GM18498 (cell line): ENCODE measurements around the gene KMT2C.
"Not testable (repeated sequence)": the region's sequence is repeated elsewhere in the genome, so short reads cannot be mapped to it uniquely, and the experiment has no call there.

Experiments used
- ATAC-seq: cut with Tn5 transposase; IDR thresholded peaks from one replicate; pipeline ENCODE4 v1.9.1; 2021; ENCODE audit warnings: mild to moderate bottlenecking, moderate library complexity; ENCODE audit not compliant: unreplicated experiment

Gene KMT2C

DNA sequence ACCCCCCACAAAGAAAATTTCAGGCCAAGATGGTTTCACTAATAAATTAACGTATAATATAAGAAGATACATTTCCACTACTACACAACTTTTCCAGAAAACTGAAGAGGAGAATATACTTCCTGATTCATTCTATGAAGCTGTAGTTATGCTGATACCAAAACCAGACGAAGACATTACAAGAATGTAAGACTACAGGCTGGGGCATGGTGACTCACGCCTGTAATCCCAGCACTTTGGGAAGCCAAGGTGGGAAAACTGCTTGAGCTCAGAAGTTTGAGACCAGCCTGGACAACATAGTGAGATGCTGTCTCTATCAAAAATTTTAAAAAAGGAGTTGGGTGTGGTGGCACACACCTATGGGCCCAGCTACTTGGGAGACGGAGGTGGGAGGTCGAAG, 201.4 kb downstream of the KMT2C start:
- ATAC-seq: not testable (repeated sequence)

DNA sequence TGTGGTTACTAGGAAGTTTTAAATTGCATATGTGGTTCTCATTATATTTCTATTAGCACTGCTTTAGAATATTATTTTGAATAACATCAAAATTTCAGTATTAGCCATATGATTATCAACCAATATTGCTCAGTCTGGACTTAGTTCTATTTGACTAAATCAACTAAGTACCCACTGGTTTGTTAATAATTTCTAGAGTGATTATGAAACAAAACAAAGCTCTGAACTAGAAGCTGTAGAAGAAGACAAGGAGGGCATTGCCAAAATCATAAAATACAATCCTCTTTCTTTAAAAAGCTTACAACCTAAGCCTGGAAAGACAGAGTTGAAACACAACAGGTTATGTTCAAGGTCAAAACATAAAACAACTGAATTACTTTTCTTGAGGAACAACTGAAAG, 204.7 kb downstream of the KMT2C start:
- no peak for ATAC-seq

DNA sequence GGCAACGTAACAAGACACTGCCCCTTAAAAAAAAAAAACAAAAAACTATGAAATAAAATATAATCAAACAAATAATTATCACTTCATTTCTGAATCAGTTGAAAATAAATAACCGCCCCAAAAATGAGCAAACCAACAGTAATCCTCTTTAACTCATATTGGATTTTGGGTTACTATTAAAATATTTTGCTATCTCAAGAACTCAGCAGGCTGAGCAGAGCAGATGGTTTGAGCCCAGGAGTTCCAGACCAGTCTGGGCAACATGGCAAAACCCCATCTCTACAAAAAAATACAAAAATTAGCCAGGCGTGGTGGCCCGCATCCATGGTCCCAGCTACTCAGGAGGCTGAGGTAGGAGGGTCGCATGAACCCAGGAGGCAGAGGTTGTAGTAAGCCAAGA, 216.2 kb downstream of the KMT2C start:
- not testable (repeated sequence) for ATAC-seq

DNA sequence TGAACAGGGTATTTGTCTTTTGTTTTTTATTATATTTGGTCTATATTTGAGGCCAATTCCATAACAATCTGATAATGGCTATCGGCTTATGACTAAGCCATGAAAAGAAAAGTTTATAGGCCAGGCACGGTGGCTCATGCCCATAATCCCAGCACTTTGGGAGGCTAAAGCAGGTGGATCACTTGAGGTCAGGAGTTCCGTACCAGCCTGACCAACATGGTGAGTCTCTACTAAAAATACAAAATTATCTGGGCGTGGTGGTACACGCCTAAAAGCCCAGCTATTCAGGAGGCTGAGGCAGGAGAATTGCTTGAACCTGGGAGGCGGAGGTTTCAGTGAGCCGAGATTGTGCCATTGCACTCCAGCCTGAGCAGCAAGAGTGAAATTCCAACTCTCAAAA, 227.0 kb downstream of the KMT2C start:
- ATAC-seq: not testable (repeated sequence)

DNA sequence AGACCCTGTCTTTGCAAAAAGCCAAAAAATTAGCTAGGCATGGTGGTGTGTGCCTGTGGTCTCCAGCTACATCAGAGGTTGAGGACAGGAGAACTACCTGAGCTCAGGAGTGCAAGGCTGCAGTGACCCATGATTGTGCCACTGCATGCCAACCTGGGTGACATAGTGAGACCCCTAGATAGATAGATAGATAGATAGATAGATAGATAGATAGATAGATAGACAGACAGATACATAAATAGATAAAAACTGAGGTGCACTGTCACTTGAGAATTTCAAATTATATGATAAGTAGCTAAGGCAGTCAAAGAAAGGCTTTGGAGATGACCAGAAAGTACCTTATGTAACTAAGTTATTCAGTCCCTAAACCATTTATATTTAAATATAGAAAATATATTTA, 231.4 kb downstream of the KMT2C start:
- not testable (repeated sequence) for ATAC-seq

DNA sequence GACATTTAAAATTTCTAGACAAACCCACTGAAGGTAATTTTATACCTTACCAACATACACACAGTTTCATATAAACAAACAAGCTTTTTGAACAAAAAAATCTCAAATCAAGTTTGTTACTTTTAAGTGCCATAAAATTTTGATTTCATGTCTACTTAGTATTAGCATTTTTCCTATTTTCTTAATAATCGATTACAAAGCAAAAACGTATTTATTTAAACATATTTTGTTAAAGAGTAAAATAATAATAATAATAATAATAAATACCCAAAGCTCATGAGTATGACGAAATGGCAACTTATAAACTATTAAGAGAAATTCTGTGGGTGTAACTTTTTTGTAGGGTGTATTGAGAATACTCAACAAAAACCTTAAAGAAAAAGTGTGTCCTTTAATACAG, 232.7 kb downstream of the KMT2C start:
- no peak for ATAC-seq

DNA sequence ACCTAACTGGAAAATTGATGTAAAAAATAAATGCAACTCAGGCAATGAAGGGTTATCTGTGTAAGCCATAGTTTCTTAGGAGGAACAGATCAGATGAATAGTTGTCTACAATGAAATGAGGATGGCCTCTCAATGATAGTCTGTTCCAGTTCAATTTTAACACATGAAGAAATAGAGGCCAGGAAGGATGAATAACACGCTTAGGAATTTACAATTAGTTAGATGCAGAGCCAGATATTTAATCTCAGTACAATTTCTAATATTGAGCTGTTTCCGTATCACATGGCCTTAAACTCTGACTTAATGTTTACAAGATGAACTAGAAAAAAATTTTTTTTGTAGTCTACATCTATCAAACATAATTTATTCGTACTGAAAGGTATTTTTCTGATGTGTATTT, 233.7 kb downstream of the KMT2C start:
- ATAC-seq: no peak

DNA sequence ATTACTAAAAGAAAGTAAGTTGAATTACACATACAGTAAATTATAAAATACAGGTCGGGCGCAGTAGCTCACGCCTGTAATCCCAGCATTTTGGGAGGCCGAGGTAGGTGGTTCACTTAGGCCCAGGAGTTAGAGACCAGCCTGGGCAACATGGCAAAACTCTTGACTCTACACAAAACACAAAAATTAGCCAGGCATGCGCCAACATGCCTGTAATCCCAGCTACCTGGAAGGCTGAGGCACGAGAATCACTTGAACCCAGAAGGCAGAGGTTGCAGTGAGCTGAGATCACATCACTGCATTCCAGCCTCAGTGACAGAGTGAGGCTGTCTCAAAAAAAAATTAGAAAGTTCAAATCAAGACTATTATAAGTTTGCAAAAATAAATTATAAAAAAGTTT, 235.4 kb downstream of the KMT2C start:
- ATAC-seq: no peak

DNA sequence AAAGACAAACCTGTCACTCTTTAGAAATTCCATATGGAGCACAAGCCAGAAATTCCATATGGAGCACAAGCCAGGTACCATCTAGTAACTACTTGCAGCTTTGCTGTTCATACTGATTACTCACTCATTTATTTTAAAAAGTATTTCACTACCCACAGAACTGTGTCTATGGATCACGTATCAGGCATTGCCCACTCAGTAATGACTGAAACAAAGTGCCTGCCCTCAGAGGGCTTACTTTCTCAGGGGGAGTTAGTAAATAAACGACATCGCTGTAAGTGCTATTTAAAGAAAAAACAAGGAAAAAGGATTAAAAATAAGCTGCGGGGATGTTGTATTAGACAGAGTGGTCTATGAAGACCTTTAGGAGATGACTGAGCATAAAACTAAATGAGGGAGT, 239.4 kb downstream of the KMT2C start:
- ATAC-seq: no peak

DNA sequence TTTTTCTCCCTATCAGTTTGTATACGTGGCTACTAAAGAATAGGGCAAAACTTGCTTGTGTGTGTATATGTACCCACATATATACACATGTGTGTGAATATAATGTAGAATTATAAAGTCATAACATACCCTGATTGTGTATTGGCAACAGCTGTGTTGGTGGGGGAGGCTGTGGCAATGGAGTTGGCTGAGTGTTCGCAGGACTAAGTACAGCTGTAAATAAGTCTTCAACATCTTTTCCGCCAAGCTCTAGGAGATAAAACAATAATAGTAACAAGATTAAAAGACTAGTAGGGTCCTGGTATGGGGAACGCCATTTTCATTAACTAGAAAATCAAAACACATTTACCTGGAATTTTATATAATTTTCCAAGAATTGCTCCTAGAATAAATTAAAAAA, 241.9 kb downstream of the KMT2C start:
- ATAC-seq: no peak

DNA sequence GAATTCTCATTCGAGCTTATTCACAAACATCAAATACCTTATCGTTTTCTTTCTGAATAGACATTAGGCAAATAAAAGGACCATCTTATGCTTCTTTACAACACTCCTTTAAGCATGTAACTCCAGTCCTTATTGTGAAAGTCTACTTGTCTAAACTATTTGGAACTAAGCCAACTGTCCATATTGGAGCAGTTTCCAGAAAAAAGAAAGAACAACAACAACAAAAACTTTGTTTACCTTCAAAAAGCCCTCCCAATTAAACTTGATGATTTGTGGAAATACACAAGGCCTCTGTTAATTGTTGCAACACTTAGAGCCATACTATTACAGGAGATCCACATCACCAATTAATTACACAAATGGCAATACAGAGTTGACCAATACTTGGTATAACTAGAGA, 246.7 kb downstream of the KMT2C start:
- no peak for ATAC-seq

DNA sequence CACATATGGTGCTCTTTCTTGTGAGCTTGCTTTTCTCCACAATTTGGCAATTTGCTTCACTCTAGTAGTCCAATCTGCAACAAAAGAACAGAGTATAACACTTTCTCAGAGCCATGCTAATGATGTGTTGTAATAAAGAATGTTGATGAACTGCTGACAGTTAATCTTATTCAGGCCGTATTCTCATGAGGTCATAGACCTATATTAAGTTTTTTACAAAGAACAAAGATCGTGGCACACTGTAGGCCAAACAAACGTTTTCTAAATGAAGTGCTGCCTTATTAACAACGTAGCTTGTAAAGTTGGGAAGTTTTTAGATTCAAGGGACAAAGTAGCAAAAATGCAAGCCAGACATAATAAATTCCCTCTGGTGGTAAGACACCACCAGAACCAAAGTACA, 250.2 kb downstream of the KMT2C start:
- ATAC-seq: no peak

DNA sequence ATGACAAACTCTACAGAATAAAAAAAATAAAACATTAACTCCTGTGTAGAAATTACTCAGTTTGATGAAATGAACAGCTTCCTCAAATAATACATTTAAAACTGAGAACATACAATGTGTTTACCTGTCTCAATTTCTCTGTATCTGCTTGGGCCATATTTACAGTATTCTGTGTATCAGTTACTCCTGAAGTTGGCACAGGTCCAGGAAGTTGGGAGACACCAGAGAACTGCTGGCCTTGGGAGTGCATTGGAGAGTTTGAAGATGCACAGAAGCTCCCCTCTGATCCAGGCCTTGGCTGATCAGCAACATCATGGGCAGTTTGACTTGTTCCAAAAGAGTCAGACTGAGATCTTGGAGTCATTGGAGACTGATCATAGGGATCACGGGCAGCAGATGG, 255.2 kb downstream of the KMT2C start:
- no peak for ATAC-seq

DNA sequence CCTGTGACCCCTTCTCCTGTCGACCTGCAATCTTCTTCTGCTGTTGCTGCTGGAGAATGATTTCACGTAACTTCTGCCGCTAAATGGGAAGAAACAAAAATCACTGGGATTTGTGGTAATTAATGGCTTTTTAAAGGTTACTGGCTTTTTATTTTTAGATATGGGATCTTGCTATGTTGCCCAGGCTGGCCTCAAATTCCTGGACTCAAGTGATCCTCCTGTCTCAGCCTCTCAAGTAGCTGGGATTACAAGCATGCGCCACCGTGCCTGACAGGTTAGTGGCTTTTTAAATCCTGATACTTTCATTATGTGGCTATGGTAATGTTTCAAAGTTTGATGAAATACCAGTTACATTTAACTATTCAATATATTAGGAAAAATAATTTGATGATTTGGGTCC, 255.8 kb downstream of the KMT2C start:
- no peak for ATAC-seq

DNA sequence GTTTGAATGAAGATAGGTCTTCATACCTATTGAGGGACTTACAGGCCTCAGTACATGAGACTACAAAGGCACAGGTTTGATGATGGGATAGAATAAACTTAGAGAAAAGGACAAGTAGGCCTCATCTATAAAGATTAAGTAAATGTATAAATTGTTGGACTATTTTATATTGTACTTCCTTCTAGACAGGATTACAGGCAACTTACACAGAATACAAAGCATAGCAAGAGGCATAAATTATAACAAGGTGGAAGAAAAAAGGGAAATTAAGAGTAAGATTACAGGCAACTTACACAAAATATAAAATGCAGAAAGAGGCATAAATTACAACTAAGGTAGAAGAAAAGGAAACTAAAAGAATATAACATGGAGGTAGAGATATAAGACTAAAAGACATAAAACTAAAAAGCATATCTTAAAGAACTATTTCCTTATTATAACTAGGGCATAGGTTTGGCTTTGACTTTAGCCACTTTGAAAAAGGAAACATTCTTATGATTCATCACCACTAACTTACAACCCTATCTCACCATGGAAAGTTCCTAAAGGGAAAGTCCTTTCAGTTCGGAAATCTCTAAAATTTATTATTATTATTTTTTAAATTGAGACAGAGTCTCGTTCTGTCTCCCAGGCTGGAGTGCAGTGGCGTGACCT, 257.3 kb downstream of the KMT2C start:
- ATAC-seq: no peak

DNA sequence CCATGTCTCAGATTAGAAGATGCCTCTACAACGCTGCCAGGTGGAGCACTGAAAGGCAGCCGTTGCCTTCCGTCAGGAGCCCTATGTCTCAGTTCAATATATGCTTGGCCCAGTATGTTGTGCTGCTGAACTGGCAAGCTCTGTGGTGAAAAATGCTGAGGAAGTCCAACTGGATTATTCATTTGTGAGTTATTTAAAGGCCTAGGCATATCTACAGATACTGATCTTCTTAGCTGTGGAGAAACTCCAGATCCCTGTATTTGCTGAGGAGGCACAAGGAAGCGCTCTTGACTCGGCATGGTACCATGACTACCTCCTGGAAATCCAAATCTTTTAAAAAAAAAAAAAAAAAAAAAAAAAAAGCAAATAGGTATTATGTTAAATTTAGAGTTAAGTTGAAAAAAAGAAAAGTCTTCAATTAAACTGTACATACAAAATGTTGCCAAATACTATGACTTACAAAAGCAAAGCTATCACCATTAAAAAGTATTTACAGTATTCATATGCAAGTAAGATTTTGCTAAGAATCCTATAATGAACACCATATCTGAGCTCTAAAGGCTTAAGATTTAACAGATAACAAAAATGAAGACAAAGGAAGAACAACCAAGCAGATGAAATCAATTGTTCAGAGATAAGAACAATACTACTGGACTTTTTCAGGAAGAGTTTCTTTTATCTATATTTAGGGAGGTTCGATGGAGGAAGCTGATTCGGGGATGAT, 258.0 kb downstream of the KMT2C start:
- ATAC-seq: no peak

DNA sequence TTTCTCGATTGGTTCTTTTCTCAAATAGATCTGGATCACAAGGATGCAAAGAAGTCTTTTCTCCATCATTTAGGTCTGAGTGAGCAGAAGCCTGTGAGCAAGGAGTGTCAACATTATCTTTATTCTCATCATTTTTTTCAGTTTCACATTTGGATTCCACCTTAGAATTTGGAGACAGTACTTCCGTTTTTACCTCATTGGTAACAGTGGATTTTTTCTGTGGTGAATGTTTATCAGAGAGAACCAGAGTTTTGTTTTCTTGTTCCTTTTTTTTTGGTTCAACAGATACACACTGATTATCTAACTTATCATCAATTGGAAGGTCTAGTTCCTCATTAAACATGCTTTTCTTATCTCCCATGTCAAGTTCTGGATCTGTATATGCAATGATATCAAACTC, 259.0 kb downstream of the KMT2C start:
- ATAC-seq: peak; percentile 77

DNA sequence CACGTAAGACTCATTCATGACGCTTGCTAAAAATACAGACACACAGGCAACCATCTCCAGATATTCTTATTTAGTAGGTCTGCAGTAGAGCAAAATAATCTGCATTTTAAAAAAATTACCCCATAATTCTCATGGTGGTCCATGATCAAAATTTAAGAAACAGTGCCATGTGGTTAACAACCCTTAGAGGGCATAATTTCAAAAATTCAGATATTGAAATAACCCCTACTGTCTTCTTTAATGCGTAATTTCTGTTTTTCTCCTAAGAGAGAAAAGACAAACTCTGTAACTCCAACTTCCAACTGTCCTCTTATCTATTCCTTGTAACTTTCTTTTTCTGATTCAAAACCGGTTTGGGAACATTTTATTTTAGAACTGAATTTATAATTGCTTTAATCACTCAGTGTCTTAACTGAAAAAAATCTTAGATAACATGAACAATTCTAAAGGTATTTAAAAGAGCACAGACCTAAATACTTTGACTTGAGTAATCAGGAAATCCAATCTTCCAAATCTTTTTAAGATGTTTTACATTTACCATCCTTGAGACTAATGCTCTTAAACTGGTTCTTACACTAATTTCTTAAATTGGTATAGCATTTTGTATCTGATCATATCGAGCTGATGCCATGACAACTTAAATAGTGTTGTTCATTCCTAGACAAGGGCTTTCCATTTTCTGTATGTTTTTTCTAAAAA, 262.3 kb downstream of the KMT2C start:
- no peak for ATAC-seq

DNA sequence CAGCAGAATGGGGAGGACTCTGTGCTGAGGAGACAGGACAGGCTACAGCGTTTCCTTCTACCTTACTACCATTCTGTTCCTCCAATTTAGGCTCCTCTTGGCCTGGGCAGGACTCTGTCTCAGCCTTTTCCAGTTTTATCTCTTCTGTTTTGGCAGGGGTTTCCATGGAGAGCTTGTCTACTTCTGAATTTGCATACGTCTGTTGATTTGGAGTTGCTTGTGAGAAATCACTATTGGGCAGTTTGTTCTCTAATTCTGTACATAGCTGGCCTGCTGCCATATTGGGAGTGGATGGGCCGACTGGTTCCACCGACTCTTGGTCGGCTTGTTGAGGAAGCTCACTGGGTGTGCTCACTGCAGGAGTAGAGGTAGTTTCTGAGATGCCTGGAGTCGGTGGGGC, 273.5 kb downstream of the KMT2C start:
- ATAC-seq: no peak

DNA sequence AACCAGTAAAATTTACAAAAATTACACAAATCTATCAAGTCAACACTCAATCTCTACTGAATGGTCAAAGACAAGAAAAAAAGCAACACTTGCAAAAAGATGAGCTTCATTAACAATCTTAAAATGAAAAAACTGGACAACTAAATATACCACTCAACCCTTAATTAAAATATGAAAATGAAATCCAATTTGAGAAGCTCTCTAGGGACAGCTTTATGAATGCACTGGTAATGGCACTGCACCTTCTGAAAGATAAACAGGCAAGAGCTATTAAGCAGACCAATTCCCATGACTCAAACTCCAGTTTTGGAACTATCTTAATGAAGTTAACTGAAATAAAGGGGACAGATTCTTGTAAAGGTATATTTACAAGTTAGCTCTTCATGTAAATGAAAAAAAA, 274.6 kb downstream of the KMT2C start:
- ATAC-seq: no peak

DNA sequence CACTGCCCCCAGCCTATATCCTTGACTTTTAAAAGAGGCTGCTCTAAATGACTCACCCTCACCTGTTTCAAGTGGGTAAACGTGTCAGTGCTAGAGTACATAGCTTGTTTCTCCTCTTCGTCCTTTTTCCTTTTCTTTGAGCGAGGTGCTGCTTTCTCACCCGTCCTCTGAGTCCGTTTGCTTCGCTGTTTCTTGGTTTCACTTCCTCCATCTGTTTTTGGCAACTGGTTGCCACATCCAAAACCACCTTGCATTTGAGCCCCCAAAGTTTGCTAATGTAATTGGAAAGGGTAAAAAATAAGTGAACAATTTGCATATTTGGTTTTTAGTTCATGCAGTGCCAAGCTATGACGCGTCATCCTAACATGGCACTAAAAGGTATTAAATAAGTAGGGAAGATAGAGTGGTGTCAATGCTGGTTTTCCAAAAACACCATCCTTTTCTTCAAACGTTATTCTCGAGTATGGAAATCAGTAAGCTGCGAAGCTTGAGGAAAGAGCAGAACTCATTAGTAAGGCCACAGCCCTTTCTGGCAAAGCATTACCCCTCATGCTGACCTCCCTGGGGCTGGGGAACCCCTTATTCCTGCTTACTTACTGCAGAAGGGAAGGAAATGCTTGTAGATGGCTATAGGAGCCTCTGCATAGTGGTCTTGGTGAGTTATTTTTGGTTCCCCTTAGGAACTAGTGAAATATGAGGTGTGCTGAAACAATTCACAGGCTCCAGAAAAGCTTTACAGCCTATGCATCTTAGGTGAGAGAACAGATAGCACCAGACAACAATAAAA, 276.8 kb downstream of the KMT2C start:
- peak; percentile 93 for ATAC-seq
